ENCODE data around the gene ZC3H12D.

- TF ChIP-seq, protein P1, sequence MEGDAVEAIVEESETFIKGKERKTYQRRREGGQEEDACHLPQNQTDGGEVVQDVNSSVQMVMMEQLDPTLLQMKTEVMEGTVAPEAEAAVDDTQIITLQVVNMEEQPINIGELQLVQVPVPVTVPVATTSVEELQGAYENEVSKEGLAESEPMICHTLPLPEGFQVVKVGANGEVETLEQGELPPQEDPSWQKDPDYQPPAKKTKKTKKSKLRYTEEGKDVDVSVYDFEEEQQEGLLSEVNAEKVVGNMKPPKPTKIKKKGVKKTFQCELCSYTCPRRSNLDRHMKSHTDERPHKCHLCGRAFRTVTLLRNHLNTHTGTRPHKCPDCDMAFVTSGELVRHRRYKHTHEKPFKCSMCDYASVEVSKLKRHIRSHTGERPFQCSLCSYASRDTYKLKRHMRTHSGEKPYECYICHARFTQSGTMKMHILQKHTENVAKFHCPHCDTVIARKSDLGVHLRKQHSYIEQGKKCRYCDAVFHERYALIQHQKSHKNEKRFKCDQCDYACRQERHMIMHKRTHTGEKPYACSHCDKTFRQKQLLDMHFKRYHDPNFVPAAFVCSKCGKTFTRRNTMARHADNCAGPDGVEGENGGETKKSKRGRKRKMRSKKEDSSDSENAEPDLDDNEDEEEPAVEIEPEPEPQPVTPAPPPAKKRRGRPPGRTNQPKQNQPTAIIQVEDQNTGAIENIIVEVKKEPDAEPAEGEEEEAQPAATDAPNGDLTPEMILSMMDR (IDR thresholded peaks at IDR 0.05): no peak
- TF ChIP-seq POLR2A (IDR thresholded peaks at IDR 0.05): no peak
Observed at GRCh38 chr6:149423964-149424440, 60.8 kb downstream of the ZC3H12D start.

All from thyroid gland (tissue), 4 donors.